Measurements from ENCODE around the gene KCND3.

DNA sequence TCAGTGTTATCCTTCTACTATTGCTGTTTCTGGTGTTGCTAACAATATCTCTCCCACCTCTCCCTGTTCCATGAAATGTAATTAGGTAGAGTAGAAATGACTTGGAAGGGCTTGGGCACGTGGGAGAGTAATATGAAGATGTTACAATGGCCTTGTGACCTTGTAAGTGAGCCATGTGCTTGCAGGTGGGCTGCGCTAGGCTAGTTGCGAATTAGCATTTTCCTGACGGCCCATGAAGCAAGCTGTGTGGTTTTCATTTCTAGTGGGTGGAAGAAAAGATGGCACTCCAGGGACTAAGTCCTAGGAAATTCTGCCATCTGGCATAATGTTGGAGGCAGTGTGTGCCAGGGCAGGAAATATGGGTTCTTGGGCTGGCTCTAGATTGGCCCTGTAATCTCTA lies 241.5 kb downstream of the KCND3 start:
- TF ChIP-seq, protein P1, sequence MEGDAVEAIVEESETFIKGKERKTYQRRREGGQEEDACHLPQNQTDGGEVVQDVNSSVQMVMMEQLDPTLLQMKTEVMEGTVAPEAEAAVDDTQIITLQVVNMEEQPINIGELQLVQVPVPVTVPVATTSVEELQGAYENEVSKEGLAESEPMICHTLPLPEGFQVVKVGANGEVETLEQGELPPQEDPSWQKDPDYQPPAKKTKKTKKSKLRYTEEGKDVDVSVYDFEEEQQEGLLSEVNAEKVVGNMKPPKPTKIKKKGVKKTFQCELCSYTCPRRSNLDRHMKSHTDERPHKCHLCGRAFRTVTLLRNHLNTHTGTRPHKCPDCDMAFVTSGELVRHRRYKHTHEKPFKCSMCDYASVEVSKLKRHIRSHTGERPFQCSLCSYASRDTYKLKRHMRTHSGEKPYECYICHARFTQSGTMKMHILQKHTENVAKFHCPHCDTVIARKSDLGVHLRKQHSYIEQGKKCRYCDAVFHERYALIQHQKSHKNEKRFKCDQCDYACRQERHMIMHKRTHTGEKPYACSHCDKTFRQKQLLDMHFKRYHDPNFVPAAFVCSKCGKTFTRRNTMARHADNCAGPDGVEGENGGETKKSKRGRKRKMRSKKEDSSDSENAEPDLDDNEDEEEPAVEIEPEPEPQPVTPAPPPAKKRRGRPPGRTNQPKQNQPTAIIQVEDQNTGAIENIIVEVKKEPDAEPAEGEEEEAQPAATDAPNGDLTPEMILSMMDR (IDR thresholded peaks at IDR 0.05; ENCODE audit: low read length) = no peak
- no peak for TF ChIP-seq EZH2 (IDR thresholded peaks at IDR 0.05; ENCODE audit: borderline replicate concordance, low read length)
